ENCODE measurements around the gene EPC1.

EPC1 gene

DNA sequence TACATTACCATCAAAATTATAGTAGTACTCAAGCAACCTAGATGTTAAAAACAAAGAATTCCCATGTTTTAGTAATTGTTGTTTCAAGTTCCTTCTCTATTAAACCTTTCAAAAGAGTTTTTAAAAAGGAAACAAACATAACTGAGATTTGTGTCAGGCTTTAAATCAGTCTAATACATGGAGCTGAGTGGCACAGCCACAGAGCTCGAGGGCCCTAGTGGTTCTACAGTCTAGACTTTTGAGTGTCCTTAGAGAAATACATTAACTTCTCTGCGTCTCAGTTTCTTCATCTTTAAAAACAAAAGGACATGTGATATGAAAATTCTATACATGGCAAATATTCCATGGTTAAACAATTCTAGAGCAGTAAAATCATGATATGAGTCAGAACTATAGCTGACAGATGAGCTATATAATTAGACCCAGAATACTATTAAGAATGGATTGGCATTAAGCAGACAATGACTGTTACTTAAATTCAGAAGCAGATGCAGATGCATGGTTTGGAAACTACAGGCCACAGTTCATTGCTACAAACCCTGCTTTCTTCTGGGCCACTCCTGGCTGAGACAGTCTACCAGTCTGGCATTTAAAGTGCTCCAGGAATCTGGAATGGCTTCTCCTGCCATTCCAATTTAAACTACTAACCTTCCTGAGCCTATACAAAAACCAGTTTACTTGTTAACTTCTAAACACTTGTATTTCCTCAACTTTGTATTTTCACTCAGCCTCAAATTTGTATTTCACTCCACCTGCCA lies 77.4 kb downstream of the EPC1 start:
- no peaks in the 10 kb centered on the region for H3K79me1 ChIP-seq (ENCODE audit: low read depth, low read length)
- H2AFZ ChIP-seq (ENCODE audit: low read length) = no peak overlapping the region
- H2AK5ac ChIP-seq (ENCODE audit: low read depth, low read length) = no peak overlapping the region
- H3K23ac ChIP-seq (ENCODE audit: low read depth, low read length, poor library complexity) = no peak overlapping the region
- no peaks in the 10 kb centered on the region for H3K27me3 ChIP-seq (ENCODE audit: control insufficient read depth in 3 of 3, insufficient read depth in 3 of 3, low read depth in 1 of 3, low read length in 3 of 3)
- no peak overlapping the region for H3K14ac ChIP-seq (ENCODE audit: low read length)
- no peak overlapping the region for H3K4me2 ChIP-seq (ENCODE audit: insufficient read depth, low read length, poor library complexity, severe bottlenecking)
- H3K9me3 ChIP-seq (replicated peaks in 1 of 2; ENCODE audit: control insufficient read depth in 2 of 2, insufficient read depth in 1 of 2, low read depth in 1 of 2, low read length in 2 of 2) = peaks cover 2 to 10% of the 10 kb centered on the region in 2 donors
- no peak overlapping the region for H3K4me3 ChIP-seq (ENCODE audit: low read length in 2 of 2)
- DNase-seq (ENCODE audit: low spot score) = no peak
- no peak overlapping the region for H3K18ac ChIP-seq (ENCODE audit: low read length)
- H2BK15ac ChIP-seq (ENCODE audit: low read length) = no peak overlapping the region
- H2BK120ac ChIP-seq (ENCODE audit: low read depth, low read length) = no peak overlapping the region
- H3K27ac ChIP-seq (replicated peaks; ENCODE audit: low read length) = no peak overlapping the region
- no CpG with 5 or more reads among the region's 2 CpGs for WGBS, 2 donors (ENCODE audit: extremely low coverage in 2 of 2, insufficient read length in 2 of 2, insufficient replicate concordance in 1 of 2)
- H3K4me1 ChIP-seq (ENCODE audit: control insufficient read depth in 2 of 2, insufficient read depth in 1 of 2, low read depth in 1 of 2, low read length in 2 of 2) = no peaks in the 10 kb centered on the region
- no peak overlapping the region for H3K9ac ChIP-seq (ENCODE audit: low read depth, low read length, poor library complexity)
- no peak overlapping the region for H3K4ac ChIP-seq (ENCODE audit: low read length)
- no peak overlapping the region for H2BK5ac ChIP-seq (ENCODE audit: low read length)
- H4K8ac ChIP-seq (ENCODE audit: low read depth, low read length) = no peak overlapping the region
- H2BK12ac ChIP-seq (ENCODE audit: low read length) = no peak overlapping the region
- peaks cover 14 to 81% of the 10 kb centered on the region in 2 donors for H3K36me3 ChIP-seq (replicated peaks in 1 of 2; ENCODE audit: control insufficient read depth in 2 of 2, insufficient read depth in 2 of 2, low read length in 2 of 2)
- no peak overlapping the region for H4K91ac ChIP-seq (ENCODE audit: low read depth, low read length, poor library complexity)

DNA sequence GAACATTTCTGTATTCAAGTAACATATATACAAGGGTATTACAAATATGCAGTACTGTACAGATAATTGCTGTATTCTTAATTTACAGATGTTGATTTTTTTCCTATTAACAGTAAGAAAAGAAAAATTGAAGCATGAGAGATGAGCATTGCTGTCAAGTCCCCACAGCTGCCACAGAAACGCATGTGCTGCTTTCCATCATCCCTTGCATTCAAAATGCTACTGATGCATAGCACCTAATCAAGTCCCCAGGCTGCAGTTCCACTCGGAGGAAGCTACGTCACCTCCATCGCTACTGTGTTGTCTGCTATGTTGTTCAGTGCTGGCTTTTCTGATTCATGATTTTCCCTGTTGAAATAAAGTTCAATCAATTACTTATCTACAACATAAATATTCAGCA lies 78.2 kb downstream of the EPC1 start:
- Histone ChIP-seq H4K8ac (ENCODE audit: low read depth, low read length) (no peak overlapping the region), H2AK5ac (ENCODE audit: low read depth, low read length) (no peak overlapping the region), H3K4me3 (ENCODE audit: low read length in 2 of 2) (no peak overlapping the region), H3K4me1 (ENCODE audit: control insufficient read depth in 2 of 2, insufficient read depth in 1 of 2, low read depth in 1 of 2, low read length in 2 of 2) (no peaks in the 10 kb centered on the region), H2BK15ac (ENCODE audit: low read length) (no peak overlapping the region), H2AFZ (ENCODE audit: low read length) (no peak overlapping the region), H4K91ac (ENCODE audit: low read depth, low read length, poor library complexity) (no peak overlapping the region), H3K23ac (ENCODE audit: low read depth, low read length, poor library complexity) (no peak overlapping the region), H3K79me1 (ENCODE audit: low read depth, low read length) (no peaks in the 10 kb centered on the region), H2BK5ac (ENCODE audit: low read length) (no peak overlapping the region), H3K27ac (replicated peaks; ENCODE audit: low read length) (no peak overlapping the region), H3K9ac (ENCODE audit: low read depth, low read length, poor library complexity) (no peak overlapping the region), H2BK12ac (ENCODE audit: low read length) (no peak overlapping the region), H3K14ac (ENCODE audit: low read length) (no peak overlapping the region), H3K4ac (ENCODE audit: low read length) (no peak overlapping the region), H3K27me3 (ENCODE audit: control insufficient read depth in 3 of 3, insufficient read depth in 3 of 3, low read depth in 1 of 3, low read length in 3 of 3) (no peaks in the 10 kb centered on the region), H3K9me3 (replicated peaks in 1 of 2; ENCODE audit: control insufficient read depth in 2 of 2, insufficient read depth in 1 of 2, low read depth in 1 of 2, low read length in 2 of 2) (peaks cover 2 to 10% of the 10 kb centered on the region in 2 donors), H3K18ac (ENCODE audit: low read length) (no peak overlapping the region), H3K36me3 (replicated peaks in 1 of 2; ENCODE audit: control insufficient read depth in 2 of 2, insufficient read depth in 2 of 2, low read length in 2 of 2) (peaks cover 14 to 74% of the 10 kb centered on the region in 2 donors), H2BK120ac (ENCODE audit: low read depth, low read length) (no peak overlapping the region), H3K4me2 (ENCODE audit: insufficient read depth, low read length, poor library complexity, severe bottlenecking) (no peak overlapping the region)
- DNase-seq (ENCODE audit: low spot score) = no peak
- WGBS, 2 donors (ENCODE audit: extremely low coverage in 2 of 2, insufficient read length in 2 of 2, insufficient replicate concordance in 1 of 2) = no CpG with 5 or more reads among the region's 4 CpGs

DNA sequence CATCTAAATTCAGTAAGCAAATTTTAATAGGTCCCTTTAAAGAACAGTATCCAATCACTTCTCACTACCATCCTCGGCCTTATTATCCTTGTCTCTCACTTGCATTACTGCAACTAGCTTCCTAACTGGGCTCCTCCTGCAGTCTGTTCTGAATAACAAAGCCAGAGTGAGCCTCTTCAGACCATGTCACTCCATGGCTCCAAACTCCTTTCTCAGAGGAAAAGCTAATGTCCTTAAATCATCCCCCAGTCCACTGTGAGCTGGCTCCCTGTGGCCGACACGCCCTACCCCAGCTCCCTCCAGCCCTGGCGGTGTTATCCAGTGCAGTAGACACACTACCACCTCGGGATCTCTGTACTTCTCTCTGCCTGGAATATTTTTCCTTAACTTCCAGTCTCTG lies 80.0 kb downstream of the EPC1 start:
- no peak overlapping the region for H2AFZ ChIP-seq (ENCODE audit: low read length)
- no peak overlapping the region for H3K4me2 ChIP-seq (ENCODE audit: insufficient read depth, low read length, poor library complexity, severe bottlenecking)
- DNase-seq (ENCODE audit: low spot score) = no peak
- no CpG with 5 or more reads among the region's 5 CpGs for WGBS, 2 donors (ENCODE audit: extremely low coverage in 2 of 2, insufficient read length in 2 of 2, insufficient replicate concordance in 1 of 2)
- H2BK12ac ChIP-seq (ENCODE audit: low read length) = no peak overlapping the region
- no peak overlapping the region for H4K8ac ChIP-seq (ENCODE audit: low read depth, low read length)
- peaks cover 13 to 56% of the 10 kb centered on the region in 2 donors for H3K36me3 ChIP-seq (replicated peaks in 1 of 2; ENCODE audit: control insufficient read depth in 2 of 2, insufficient read depth in 2 of 2, low read length in 2 of 2)
- no peaks in the 10 kb centered on the region for H3K4me1 ChIP-seq (ENCODE audit: control insufficient read depth in 2 of 2, insufficient read depth in 1 of 2, low read depth in 1 of 2, low read length in 2 of 2)
- H3K9ac ChIP-seq (ENCODE audit: low read depth, low read length, poor library complexity) = no peak overlapping the region
- peaks cover 2 to 10% of the 10 kb centered on the region in 2 donors for H3K9me3 ChIP-seq (replicated peaks in 1 of 2; ENCODE audit: control insufficient read depth in 2 of 2, insufficient read depth in 1 of 2, low read depth in 1 of 2, low read length in 2 of 2)
- H3K4ac ChIP-seq (ENCODE audit: low read length) = no peak overlapping the region
- H3K79me1 ChIP-seq (ENCODE audit: low read depth, low read length) = no peaks in the 10 kb centered on the region
- H3K14ac ChIP-seq (ENCODE audit: low read length) = no peak overlapping the region
- H3K27me3 ChIP-seq (ENCODE audit: control insufficient read depth in 3 of 3, insufficient read depth in 3 of 3, low read depth in 1 of 3, low read length in 3 of 3) = no peaks in the 10 kb centered on the region
- no peak overlapping the region for H2BK120ac ChIP-seq (ENCODE audit: low read depth, low read length)
- H3K4me3 ChIP-seq (ENCODE audit: low read length in 2 of 2) = no peak overlapping the region
- no peak overlapping the region for H3K18ac ChIP-seq (ENCODE audit: low read length)
- H2BK5ac ChIP-seq (ENCODE audit: low read length) = no peak overlapping the region
- no peak overlapping the region for H2BK15ac ChIP-seq (ENCODE audit: low read length)
- H3K23ac ChIP-seq (ENCODE audit: low read depth, low read length, poor library complexity) = no peak overlapping the region
- H3K27ac ChIP-seq (replicated peaks; ENCODE audit: low read length) = no peak overlapping the region
- no peak overlapping the region for H4K91ac ChIP-seq (ENCODE audit: low read depth, low read length, poor library complexity)
- H2AK5ac ChIP-seq (ENCODE audit: low read depth, low read length) = no peak overlapping the region

- Histone ChIP-seq H3K14ac (ENCODE audit: low read length) (no peak overlapping the region), H4K8ac (ENCODE audit: low read depth, low read length) (no peak overlapping the region), H3K9ac (ENCODE audit: low read depth, low read length, poor library complexity) (no peak overlapping the region), H2AK5ac (ENCODE audit: low read depth, low read length) (no peak overlapping the region), H2BK5ac (ENCODE audit: low read length) (no peak overlapping the region), H2AFZ (ENCODE audit: low read length) (no peak overlapping the region), H3K4ac (ENCODE audit: low read length) (no peak overlapping the region), H3K18ac (ENCODE audit: low read length) (no peak overlapping the region), H3K4me2 (ENCODE audit: insufficient read depth, low read length, poor library complexity, severe bottlenecking) (no peak overlapping the region), H3K23ac (ENCODE audit: low read depth, low read length, poor library complexity) (no peak overlapping the region), H3K79me1 (ENCODE audit: low read depth, low read length) (no peaks in the 10 kb centered on the region), H3K4me3 (ENCODE audit: low read length in 2 of 2) (no peak overlapping the region), H3K27me3 (ENCODE audit: control insufficient read depth in 3 of 3, insufficient read depth in 3 of 3, low read depth in 1 of 3, low read length in 3 of 3) (no peaks in the 10 kb centered on the region), H2BK120ac (ENCODE audit: low read depth, low read length) (no peak overlapping the region), H3K36me3 (replicated peaks in 1 of 2; ENCODE audit: control insufficient read depth in 2 of 2, insufficient read depth in 2 of 2, low read length in 2 of 2) (peaks cover 10 to 52% of the 10 kb centered on the region in 2 donors), H4K91ac (ENCODE audit: low read depth, low read length, poor library complexity) (no peak overlapping the region), H2BK15ac (ENCODE audit: low read length) (no peak overlapping the region), H3K9me3 (replicated peaks in 1 of 2; ENCODE audit: control insufficient read depth in 2 of 2, insufficient read depth in 1 of 2, low read depth in 1 of 2, low read length in 2 of 2) (peaks cover 2 to 10% of the 10 kb centered on the region in 2 donors), H2BK12ac (ENCODE audit: low read length) (no peak overlapping the region), H3K27ac (replicated peaks; ENCODE audit: low read length) (no peak overlapping the region), H3K4me1 (ENCODE audit: control insufficient read depth in 2 of 2, insufficient read depth in 1 of 2, low read depth in 1 of 2, low read length in 2 of 2) (no peaks in the 10 kb centered on the region)
- DNase-seq (ENCODE audit: low spot score) = no peak
- no CpG with 5 or more reads among the region's 2 CpGs for WGBS, 2 donors (ENCODE audit: extremely low coverage in 2 of 2, insufficient read length in 2 of 2, insufficient replicate concordance in 1 of 2)
Measured at GRCh38 chr10:32266566-32266965, 80.4 kb downstream of the EPC1 start.

Data from neuronal stem cell (in vitro differentiated cells).